B cell (primary cell): Measurements from ENCODE around the gene CMPK1. TPM values are rescaled to one million over a fixed set of nuclear protein-coding genes. Genes with fewer than 3 reads are reported as not detected.

Experiments
- ATAC-seq: fragments of 200-7000 bp; cut with Tn5 transposase; one replicate; pipeline ENCODE4 v1.10.0; 2021; ENCODE audit warnings: low read depth, mild to moderate bottlenecking, moderate number of reproducible peaks, moderate library complexity
- CTCF ChIA-PET: fragments of 350-600 bp; sonication (Branson Sonifier 250); formaldehyde crosslinking; loops from one replicate; lab custom pipeline; 2021; ENCODE audit warnings: antibody characterized with exemption, inconsistent platforms; lab: Charles Lee
- POLR2A ChIA-PET: fragments of 350-600 bp; sonication (Branson Sonifier 250); formaldehyde crosslinking; loops from one replicate; lab custom pipeline; 2021; ENCODE audit warnings: antibody characterized with exemption; lab: Charles Lee
- DNase-seq: peaks from one replicate; pipeline ENCODE4 v3.0.0; 2013
- H2AFZ ChIP-seq: 2 replicates; pipeline ENCODE4 v1.6.1; 2012; ENCODE audit warnings: mild to moderate bottlenecking, low read depth, low read length; ENCODE audit not compliant: insufficient read depth, poor library complexity, severe bottlenecking
- H3K27ac ChIP-seq, 2 donors: 1 replicate in 1 of 2; 2 replicates in 1 of 2; pipeline ENCODE4 v1.5.1; 2012 to 2013; ENCODE audit warnings: low read length in 2 of 2, mild to moderate bottlenecking in 2 of 2, moderate library complexity in 1 of 2
- H3K27me3 ChIP-seq, 4 experiments: fragments of 200-600 bp in 1 of 4; sonication (generic) in 1 of 4; replicated peaks in 1 of 4; 1 replicate in 2 of 4; 2 replicates in 2 of 4; pipeline versions ENCODE4 v1.6.1 to v1.7.0; 2013 to 2016; ENCODE audit warnings: low read length in 3 of 4, mild to moderate bottlenecking in 2 of 4, mixed read lengths in 1 of 4, moderate library complexity in 1 of 4; ENCODE audit not compliant: insufficient read depth in 4 of 4, control insufficient read depth in 3 of 4; ENCODE audit errors: control extremely low read depth in 1 of 4
- H3K36me3 ChIP-seq, 2 experiments: replicated peaks in 1 of 2; 1 replicate in 1 of 2; 2 replicates in 1 of 2; pipeline versions ENCODE4 v1.6.1 to v1.7.1; 2013; ENCODE audit warnings: low read length in 1 of 2; ENCODE audit not compliant: insufficient read depth in 2 of 2, control insufficient read depth in 1 of 2; ENCODE audit errors: control extremely low read depth in 1 of 2, extremely low read depth in 1 of 2
- H3K4me1 ChIP-seq, 2 donors: fragments of 200-600 bp in 1 of 2; sonication (generic) in 1 of 2; 1 replicate in 1 of 2; 2 replicates in 1 of 2; pipeline versions ENCODE4 v1.5.1 to v1.6.1; 2013 to 2017; ENCODE audit warnings: low read length in 2 of 2; ENCODE audit not compliant: control insufficient read depth in 2 of 2, insufficient read depth in 2 of 2
- H3K4me2 ChIP-seq: replicated peaks from 2 replicates; pipeline ENCODE3; 2012; ENCODE audit warnings: mild to moderate bottlenecking, low read depth, low read length; ENCODE audit not compliant: poor library complexity, severe bottlenecking
- H3K4me3 ChIP-seq, 5 experiments: fragments of 200-600 bp in 1 of 5; sonication (generic) in 1 of 5; 1 replicate in 3 of 5; 2 replicates in 2 of 5; pipeline versions ENCODE4 v1.5.1 to v1.7.0; 2011 to 2016; ENCODE audit warnings: low read length in 4 of 5, mild to moderate bottlenecking in 4 of 5, low read depth in 2 of 5, control low read depth in 1 of 5, moderate library complexity in 1 of 5; ENCODE audit not compliant: insufficient read depth in 1 of 5; ENCODE audit errors: control extremely low read depth in 1 of 5, extremely low read depth in 1 of 5
- H3K79me2 ChIP-seq: fragments of 200-600 bp; sonication (generic); one replicate; pipeline ENCODE4 v1.6.0; 2016; ENCODE audit warnings: low read length; ENCODE audit not compliant: control insufficient read depth, insufficient read depth
- H3K9ac ChIP-seq: fragments of 200-600 bp; sonication (generic); 2 replicates; pipeline ENCODE4 v1.6.1; 2017; ENCODE audit warnings: mild to moderate bottlenecking, low read length, moderate library complexity
- H3K9me3 ChIP-seq, 3 donors: one replicate each; pipeline versions ENCODE4 v1.6.1 to v1.7.1; 2013; ENCODE audit warnings: low read length in 2 of 3; ENCODE audit not compliant: control insufficient read depth in 2 of 3, insufficient read depth in 1 of 3; ENCODE audit errors: control extremely low read depth in 1 of 3
- H4K20me1 ChIP-seq: 2 replicates; pipeline ENCODE4 v1.6.0; 2012; ENCODE audit warnings: mild to moderate bottlenecking, low read length; ENCODE audit not compliant: insufficient read depth, control insufficient read depth, poor library complexity, severe bottlenecking
- H3K27ac Mint-ChIP-seq: one replicate; pipeline ENCODE4 v1.8.0; 2021; ENCODE audit warnings: mixed read lengths
- H3K27me3 Mint-ChIP-seq: one replicate; pipeline ENCODE4 v1.8.0; 2021; ENCODE audit warnings: mixed read lengths
- H3K4me1 Mint-ChIP-seq: one replicate; pipeline ENCODE4 v1.8.0; 2021; ENCODE audit warnings: mixed read lengths
- H3K4me3 Mint-ChIP-seq: one replicate; pipeline ENCODE4 v1.8.0; 2021; ENCODE audit warnings: mixed read lengths
- H3K9me3 Mint-ChIP-seq: one replicate; pipeline ENCODE4 v1.8.0; 2022; ENCODE audit warnings: mixed read lengths; ENCODE audit not compliant: insufficient read depth
- EZH2 ChIP-seq: IDR thresholded peaks from 2 replicates; pipeline ENCODE4 v1.6.1; 2012; ENCODE audit warnings: borderline replicate concordance, low read depth, mild to moderate bottlenecking, moderate library complexity, low read length; ENCODE audit not compliant: insufficient read depth, poor library complexity, severe bottlenecking
- WGBS: methylation state at CpG from one replicate; pipeline ENCODE4 v1.1.5; 2013; ENCODE audit warnings: missing lambda C conversion rate; ENCODE audit not compliant: insufficient coverage; 5-methylcytosine and 5-hydroxymethylcytosine counted together
- intact Hi-C: fragments of 100-400 bp; cut with micrococcal nuclease; formaldehyde crosslinking; loops from one replicate; pipeline ENCODE4 v1.10.0; 2022
- polyA plus RNA-seq: library from polyadenylated mRNA; depleted of rRNA; stranded (reverse); fragments of >200 nt; gene quantifications from 2 replicates; pipeline ENCODE4 v1.2.3, GENCODE V29; 2012
- total RNA-seq, 2 donors: library from RNA; stranded (reverse); fragments of 120-200 nt in 1 of 2; gene quantifications; 1 replicate in 1 of 2; 2 replicates in 1 of 2; pipeline versions ENCODE4 v1.2.3 to v1.2.4, GENCODE V29; 2013 to 2022
- TF ChIP-seq, protein P1 (sequence below): fragments of 200-600 bp; IDR thresholded peaks from one replicate; pipeline ENCODE4 v1.8.0; 2022; ENCODE audit warnings: antibody characterized with exemption, mild to moderate bottlenecking

CMPK1 gene
- total and polyA plus RNA-seq, 2 donors (not counting 1 experiment from before 2014, with no cell fraction given) = 16.8 to 97.4 TPM

DNA sequence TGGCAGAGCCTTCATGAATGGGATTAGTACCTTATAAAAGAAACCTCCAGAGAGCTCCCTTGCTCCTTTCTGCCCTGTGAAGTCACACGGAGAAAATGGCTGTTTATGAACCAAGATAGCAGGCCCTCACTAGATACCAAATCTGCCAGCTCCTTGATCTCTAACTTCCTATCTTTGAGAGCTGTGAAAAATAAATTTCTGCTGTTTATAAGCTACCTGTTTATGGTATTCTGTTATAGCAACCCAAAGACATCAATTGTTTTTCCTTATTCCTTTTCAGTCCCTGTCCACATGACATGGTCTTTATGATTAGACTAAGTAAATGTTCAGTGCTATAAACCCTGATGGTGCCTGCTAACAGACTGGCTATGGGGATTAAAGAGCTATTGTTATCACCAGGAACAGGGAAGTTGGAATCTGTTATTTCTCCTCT lies 10.0 kb upstream of the CMPK1 start:
- Histone ChIP-seq H3K27ac (no peak overlapping the region), H3K4me2 (no peak overlapping the region), H3K79me2 (no peaks in the 10 kb centered on the region), H3K9me3 (no peaks in the 10 kb centered on the region), H3K9ac (no peak overlapping the region), H3K27me3 (no peaks in the 10 kb centered on the region), H3K4me1 (no peaks in the 10 kb centered on the region), H3K4me3 (no peak overlapping the region), H3K36me3 (no peaks in the 10 kb centered on the region), H4K20me1 (no peaks in the 10 kb centered on the region), H2AFZ (no peak overlapping the region)
- no peaks in the 10 kb centered on the region for H3K4me1 Mint-ChIP-seq
- DNase-seq (no peak), ATAC-seq (no peak)
- WGBS = no CpG with 5 or more reads among the region's 1 CpG
- intact Hi-C loops = no loop called here
- no peak overlapping the region for H3K4me3 Mint-ChIP-seq
- H3K9me3 Mint-ChIP-seq = no peaks in the 10 kb centered on the region
- no peak overlapping the region for H3K27ac Mint-ChIP-seq
- CTCF ChIA-PET = no interaction called here
- no peaks in the 10 kb centered on the region for H3K27me3 Mint-ChIP-seq
- TF ChIP-seq, protein P1, sequence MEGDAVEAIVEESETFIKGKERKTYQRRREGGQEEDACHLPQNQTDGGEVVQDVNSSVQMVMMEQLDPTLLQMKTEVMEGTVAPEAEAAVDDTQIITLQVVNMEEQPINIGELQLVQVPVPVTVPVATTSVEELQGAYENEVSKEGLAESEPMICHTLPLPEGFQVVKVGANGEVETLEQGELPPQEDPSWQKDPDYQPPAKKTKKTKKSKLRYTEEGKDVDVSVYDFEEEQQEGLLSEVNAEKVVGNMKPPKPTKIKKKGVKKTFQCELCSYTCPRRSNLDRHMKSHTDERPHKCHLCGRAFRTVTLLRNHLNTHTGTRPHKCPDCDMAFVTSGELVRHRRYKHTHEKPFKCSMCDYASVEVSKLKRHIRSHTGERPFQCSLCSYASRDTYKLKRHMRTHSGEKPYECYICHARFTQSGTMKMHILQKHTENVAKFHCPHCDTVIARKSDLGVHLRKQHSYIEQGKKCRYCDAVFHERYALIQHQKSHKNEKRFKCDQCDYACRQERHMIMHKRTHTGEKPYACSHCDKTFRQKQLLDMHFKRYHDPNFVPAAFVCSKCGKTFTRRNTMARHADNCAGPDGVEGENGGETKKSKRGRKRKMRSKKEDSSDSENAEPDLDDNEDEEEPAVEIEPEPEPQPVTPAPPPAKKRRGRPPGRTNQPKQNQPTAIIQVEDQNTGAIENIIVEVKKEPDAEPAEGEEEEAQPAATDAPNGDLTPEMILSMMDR = no peak
- TF ChIP-seq EZH2 = no peak
- POLR2A ChIA-PET = no interaction called here

- Mint-ChIP-seq H3K27ac (no peak overlapping the region), H3K9me3 (no peaks in the 10 kb centered on the region), H3K4me3 (no peak overlapping the region), H3K4me1 (no peaks in the 10 kb centered on the region), H3K27me3 (no peaks in the 10 kb centered on the region)
- ATAC-seq (no peak), DNase-seq (no peak)
- H3K4me3 ChIP-seq = no peak overlapping the region
- intact Hi-C loops = no loop called here
- no peaks in the 10 kb centered on the region for H3K9me3 ChIP-seq
- H3K79me2 ChIP-seq = no peaks in the 10 kb centered on the region
- no peak overlapping the region for H3K4me2 ChIP-seq
- CTCF ChIA-PET = no interaction called here
- TF ChIP-seq, protein P1 = no peak
- no peak for TF ChIP-seq EZH2
- H3K27me3 ChIP-seq = no peaks in the 10 kb centered on the region
- no peaks in the 10 kb centered on the region for H3K4me1 ChIP-seq
- WGBS = 100% methylated on average over 1 of the region's 3 CpGs
- no peak overlapping the region for H3K27ac ChIP-seq
- no peaks in the 10 kb centered on the region for H4K20me1 ChIP-seq
- H3K36me3 ChIP-seq = no peaks in the 10 kb centered on the region
- H2AFZ ChIP-seq = no peak overlapping the region
- POLR2A ChIA-PET = no interaction called here
- H3K9ac ChIP-seq = no peak overlapping the region
Observed at GRCh38 chr1:47324682-47325081, 8.9 kb upstream of the CMPK1 start.
